GM23248 (cell line): ENCODE results near the gene VWF. TPM values are rescaled to one million over a fixed set of nuclear protein-coding genes. Genes with fewer than 3 reads are reported as not detected.

Source experiments
- DNase-seq: peaks from one replicate; pipeline ENCODE4 v3.0.0-alpha.2; 2015
- H2AFZ ChIP-seq: fragments of 200-600 bp; sonication (generic); 2 replicates; pipeline ENCODE4 v1.6.1; 2016; ENCODE audit warnings: antibody characterized with exemption
- H3F3A ChIP-seq: fragments of 200-600 bp; sonication (generic); 2 replicates; pipeline ENCODE4 v1.6.1; 2016; ENCODE audit warnings: mild to moderate bottlenecking, antibody characterized with exemption, mixed run types; ENCODE audit not compliant: insufficient read depth
- H3K27ac ChIP-seq: fragments of 200-600 bp; sonication (generic); 2 replicates; pipeline ENCODE4 v1.5.1; 2016; ENCODE audit warnings: mild to moderate bottlenecking
- H3K27me3 ChIP-seq: fragments of 200-600 bp; sonication (generic); replicated peaks from 2 replicates; pipeline ENCODE4 v1.6.1; 2016; ENCODE audit warnings: mild to moderate bottlenecking; ENCODE audit not compliant: insufficient read depth
- H3K36me3 ChIP-seq: fragments of 200-600 bp; sonication (generic); 2 replicates; pipeline ENCODE4 v1.6.1; 2016; ENCODE audit warnings: low read depth, mild to moderate bottlenecking
- H3K4me1 ChIP-seq: fragments of 200-600 bp; sonication (generic); 2 replicates; pipeline ENCODE4 v1.6.1; 2016; ENCODE audit warnings: mild to moderate bottlenecking; ENCODE audit not compliant: insufficient read depth
- H3K4me2 ChIP-seq: fragments of 200-600 bp; sonication (generic); one replicate; pipeline ENCODE4 v1.6.1; 2016; ENCODE audit warnings: mild to moderate bottlenecking; ENCODE audit not compliant: unreplicated experiment
- H3K4me3 ChIP-seq: fragments of 200-600 bp; sonication (generic); 2 replicates; pipeline ENCODE4 v1.5.1; 2016; ENCODE audit warnings: mild to moderate bottlenecking
- H3K79me2 ChIP-seq: fragments of 200-600 bp; sonication (generic); 2 replicates; pipeline ENCODE4 v1.6.1; 2016; ENCODE audit warnings: mild to moderate bottlenecking; ENCODE audit not compliant: insufficient read depth
- H3K9ac ChIP-seq: fragments of 200-600 bp; sonication (generic); 2 replicates; pipeline ENCODE4 v1.6.1; 2016; ENCODE audit warnings: mild to moderate bottlenecking
- H3K9me2 ChIP-seq: fragments of 200-600 bp; sonication (generic); 2 replicates; pipeline ENCODE4 v1.6.1; 2016; ENCODE audit warnings: mixed run types, mild to moderate bottlenecking, moderate library complexity; ENCODE audit not compliant: insufficient read depth
- H3K9me3 ChIP-seq: fragments of 200-600 bp; sonication (generic); one replicate; pipeline ENCODE4 v1.6.1; 2017; ENCODE audit warnings: low read depth
- H4K20me1 ChIP-seq: fragments of 200-600 bp; sonication (generic); 2 replicates; pipeline ENCODE4 v1.6.0; 2016; ENCODE audit not compliant: insufficient read depth
- EZH2 ChIP-seq: fragments of 200-600 bp; sonication (generic); IDR thresholded peaks from 2 replicates; pipeline ENCODE4 v1.6.1; 2018; ENCODE audit warnings: antibody characterized with exemption, mild to moderate bottlenecking; ENCODE audit not compliant: insufficient read depth, poor library complexity, severe bottlenecking
- EZH2phosphoT487 ChIP-seq: fragments of 200-600 bp; sonication (generic); IDR thresholded peaks from 2 replicates; pipeline ENCODE4 v1.6.1; 2018; ENCODE audit warnings: antibody characterized with exemption, moderate library complexity, mild to moderate bottlenecking, low read depth; ENCODE audit not compliant: insufficient read depth
- WGBS, 2 experiments: methylation state at CpG; one replicate each; pipeline ENCODE4 v1.1.6; 2015 to 2017; ENCODE audit warnings: low lambda C conversion rate in 2 of 2, low coverage in 1 of 2; ENCODE audit errors: missing lambda C conversion rate in 2 of 2; 5-methylcytosine and 5-hydroxymethylcytosine counted together
- in situ Hi-C: fragments of 300-500 bp; cut with MboI; formaldehyde crosslinking; loops from 2 replicates; pipeline ENCODE4 v1.15.0; 2020
- polyA plus RNA-seq: library from polyadenylated mRNA; unstranded; fragments of >200 nt; fragmentation: Nextera tagmentation; extraction: Ambion mirVana; gene quantifications from 2 replicates; pipeline ENCODE4 v1.2.1, GENCODE V29; 2016
- total RNA-seq: library from RNA; depleted of rRNA; stranded (reverse); fragments of >200 nt; shearing (Covaris generic); gene quantifications from 2 replicates; pipeline ENCODE4 v1.2.3, GENCODE V29; 2014

VWF gene
- total and polyA plus RNA-seq, 2 experiments from 2014 or later, result 0.14 TPM; not detected in 1

DNA sequence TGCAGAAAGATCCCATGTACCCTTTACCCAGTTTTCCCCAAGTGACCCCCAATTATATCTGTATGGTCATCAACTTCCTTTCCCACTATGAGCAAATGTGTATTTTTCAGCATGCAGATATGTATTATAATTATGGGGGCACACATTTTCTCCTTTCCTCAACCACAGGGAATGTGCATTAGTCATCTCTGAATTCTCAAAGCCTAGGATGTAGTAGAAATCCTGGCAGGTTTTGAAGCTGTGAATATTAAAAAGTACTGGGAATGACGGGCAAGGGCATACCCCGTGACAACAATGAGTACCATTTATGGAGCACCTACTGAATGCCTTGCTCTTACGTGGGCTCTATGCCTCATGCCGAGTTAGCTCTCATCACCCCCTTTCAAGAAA, 71.5 kb downstream of the VWF start:
- in situ Hi-C loops, result no loop called here
- Histone ChIP-seq H3K4me3 (no peak overlapping the region), H3K36me3 (no peaks in the 10 kb centered on the region), H3K4me1 (peaks cover 9% of the 10 kb centered on the region; the same call in 1 of the 2 replicates), H3K27ac (no peak overlapping the region), H4K20me1 (no peaks in the 10 kb centered on the region), H3F3A (peaks cover 1% of the 10 kb centered on the region), H3K27me3 (no peaks in the 10 kb centered on the region), H3K9me2 (no peaks in the 10 kb centered on the region), H3K79me2 (no peaks in the 10 kb centered on the region), H3K9me3 (no peaks in the 10 kb centered on the region), H3K4me2 (no peak overlapping the region), H2AFZ (no peak overlapping the region), H3K9ac (no peak overlapping the region)
- 77 to 80% methylated on average over 4 of the region's 4 CpGs for WGBS, 2 experiments
- peak; percentile 61 for DNase-seq
- TF ChIP-seq EZH2, result no peak
- no peak for TF ChIP-seq EZH2phosphoT487

DNA sequence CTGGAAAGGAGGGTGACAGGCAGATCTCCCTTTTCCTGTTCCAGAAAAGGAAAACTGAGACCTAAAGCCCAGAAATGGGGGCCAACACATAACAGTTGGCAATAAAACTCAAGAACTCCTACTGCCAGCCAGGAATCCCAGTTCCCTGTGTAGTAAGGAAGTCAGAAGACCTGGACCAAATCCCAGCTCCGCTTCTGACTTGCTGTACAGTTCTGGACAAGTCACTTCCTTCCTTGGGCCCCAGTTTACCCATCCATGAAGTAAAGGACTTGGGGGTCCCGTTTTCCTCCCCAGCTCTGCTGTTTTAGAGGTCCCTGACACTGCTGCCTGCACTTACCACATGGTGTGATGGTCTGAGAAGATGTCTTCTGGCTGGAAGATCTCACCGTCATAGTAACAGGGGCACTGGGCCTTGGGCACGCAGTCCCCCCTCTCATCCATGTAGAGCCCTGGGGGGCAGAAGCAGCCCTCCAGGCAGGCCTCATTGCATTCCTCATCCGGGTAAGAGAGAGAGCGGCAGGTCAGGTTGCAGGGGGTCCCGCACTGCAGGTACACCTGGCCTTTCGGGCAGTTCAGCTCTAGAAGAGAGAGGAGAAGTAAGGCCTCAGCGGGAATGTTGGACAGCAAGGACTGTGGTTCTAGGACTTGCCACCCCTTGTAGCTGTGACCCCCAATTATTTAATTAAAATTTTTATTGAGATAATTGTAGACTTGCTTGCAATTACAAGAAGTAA, 72.1 kb downstream of the VWF start:
- in situ Hi-C loops, result no loop called here

DNA sequence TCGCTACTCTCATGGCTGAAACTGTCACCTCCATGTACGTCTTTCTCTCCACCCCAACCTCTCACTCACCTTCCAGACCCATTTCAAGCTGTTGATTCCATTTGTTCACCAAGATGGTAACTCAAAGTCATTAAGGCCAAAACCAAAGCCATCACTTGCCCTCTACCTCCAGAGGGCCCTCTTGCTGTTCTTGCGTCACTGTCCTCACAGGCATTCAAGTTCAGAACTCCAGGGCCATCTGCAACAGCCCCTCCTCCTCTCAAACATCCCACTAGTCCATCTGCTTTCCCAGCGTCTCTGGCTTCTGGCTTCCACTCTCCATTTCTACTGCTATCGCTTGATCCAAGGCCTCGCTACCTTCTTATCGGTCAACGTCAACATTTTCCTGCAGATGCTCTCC, 74.5 kb downstream of the VWF start:
- H3K9ac ChIP-seq, result no peak overlapping the region
- 94 to 96% methylated on average over 8 of the region's 8 CpGs for WGBS, 2 experiments
- no peak for TF ChIP-seq EZH2
- no peak for TF ChIP-seq EZH2phosphoT487
- no peaks in the 10 kb centered on the region for H3K9me2 ChIP-seq
- peaks cover 7% of the 10 kb centered on the region for H3F3A ChIP-seq
- H3K4me1 ChIP-seq, result peaks cover 20% of the 10 kb centered on the region
- in situ Hi-C loops, result loop anchor here (10.0 kb wide), 1 partner anchor 65 kb away; no protein-coding TSS in a partner anchor
- H3K27me3 ChIP-seq, result no peaks in the 10 kb centered on the region
- no peak overlapping the region for H3K4me2 ChIP-seq
- no peak overlapping the region for H3K27ac ChIP-seq
- H3K79me2 ChIP-seq, result no peaks in the 10 kb centered on the region
- no peak for DNase-seq
- no peak overlapping the region for H2AFZ ChIP-seq
- H3K9me3 ChIP-seq, result no peaks in the 10 kb centered on the region
- H3K4me3 ChIP-seq, result no peak overlapping the region
- H4K20me1 ChIP-seq, result no peaks in the 10 kb centered on the region
- no peaks in the 10 kb centered on the region for H3K36me3 ChIP-seq

More for the DNA sequence above, 72.1 kb downstream of the VWF start:
- Histone ChIP-seq H3K4me2 (no peak overlapping the region), H3K9me3 (no peaks in the 10 kb centered on the region), H3K27me3 (no peaks in the 10 kb centered on the region), H4K20me1 (no peaks in the 10 kb centered on the region), H2AFZ (no peak overlapping the region), H3F3A (peaks cover 7% of the 10 kb centered on the region), H3K79me2 (no peaks in the 10 kb centered on the region), H3K9me2 (no peaks in the 10 kb centered on the region), H3K27ac (no peak overlapping the region), H3K36me3 (no peaks in the 10 kb centered on the region), H3K4me3 (no peak overlapping the region), H3K4me1 (peaks cover 15% of the 10 kb centered on the region), H3K9ac (no peak overlapping the region)
- TF ChIP-seq EZH2 (no peak), EZH2phosphoT487 (no peak)
- no peak for DNase-seq
- 87 to 92% methylated on average over 9 of the region's 9 CpGs for WGBS, 2 experiments

DNA sequence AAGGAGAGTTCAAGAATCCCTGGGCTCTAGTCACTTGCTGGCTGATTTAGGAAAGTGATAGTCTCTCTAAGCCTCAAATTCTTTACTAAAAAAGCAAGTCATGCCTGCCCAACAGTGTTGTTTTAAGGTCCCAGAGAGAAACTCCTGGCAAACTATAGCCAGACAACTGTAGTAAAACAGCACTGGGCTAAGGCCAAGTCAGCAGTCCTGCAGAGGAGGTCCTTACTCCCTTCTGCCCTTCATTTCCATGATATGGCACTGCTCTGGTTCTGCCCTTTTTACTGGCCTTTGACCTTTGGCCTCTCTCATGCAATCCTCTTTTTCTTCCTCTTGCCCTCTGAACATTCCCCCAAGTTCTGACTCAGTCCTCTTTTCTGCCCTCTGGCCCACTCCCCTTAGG, 74.9 kb downstream of the VWF start:
- Histone ChIP-seq H3K79me2 (no peaks in the 10 kb centered on the region), H3K9ac (no peak overlapping the region), H3K4me3 (no peak overlapping the region), H3K4me1 (peaks cover 20% of the 10 kb centered on the region), H3K27me3 (no peaks in the 10 kb centered on the region), H3K27ac (no peak overlapping the region), H3K9me2 (no peaks in the 10 kb centered on the region), H3K9me3 (no peaks in the 10 kb centered on the region), H3F3A (peaks cover 7% of the 10 kb centered on the region), H3K4me2 (no peak overlapping the region), H2AFZ (no peak overlapping the region), H3K36me3 (no peaks in the 10 kb centered on the region), H4K20me1 (no peaks in the 10 kb centered on the region)
- in situ Hi-C loops, result loop anchor here (10.0 kb wide), 1 partner anchor 65 kb away; no protein-coding TSS in a partner anchor
- TF ChIP-seq EZH2phosphoT487 (no peak), EZH2 (no peak)
- peak; percentile 19 for DNase-seq
